Erythroblast (primary cell): ENCODE measurements around the gene PPP1CB.

Source experiments
- GATA1 ChIP-seq: IDR thresholded peaks from 2 replicates; pipeline ENCODE4 v1.6.1; 2011; ENCODE audit warnings: low read depth, mild to moderate bottlenecking, control low read depth, low read length, moderate library complexity
- POLR2A ChIP-seq: IDR thresholded peaks from 2 replicates; pipeline ENCODE4 v1.6.1; 2011; ENCODE audit warnings: mild to moderate bottlenecking, low read length

DNA sequence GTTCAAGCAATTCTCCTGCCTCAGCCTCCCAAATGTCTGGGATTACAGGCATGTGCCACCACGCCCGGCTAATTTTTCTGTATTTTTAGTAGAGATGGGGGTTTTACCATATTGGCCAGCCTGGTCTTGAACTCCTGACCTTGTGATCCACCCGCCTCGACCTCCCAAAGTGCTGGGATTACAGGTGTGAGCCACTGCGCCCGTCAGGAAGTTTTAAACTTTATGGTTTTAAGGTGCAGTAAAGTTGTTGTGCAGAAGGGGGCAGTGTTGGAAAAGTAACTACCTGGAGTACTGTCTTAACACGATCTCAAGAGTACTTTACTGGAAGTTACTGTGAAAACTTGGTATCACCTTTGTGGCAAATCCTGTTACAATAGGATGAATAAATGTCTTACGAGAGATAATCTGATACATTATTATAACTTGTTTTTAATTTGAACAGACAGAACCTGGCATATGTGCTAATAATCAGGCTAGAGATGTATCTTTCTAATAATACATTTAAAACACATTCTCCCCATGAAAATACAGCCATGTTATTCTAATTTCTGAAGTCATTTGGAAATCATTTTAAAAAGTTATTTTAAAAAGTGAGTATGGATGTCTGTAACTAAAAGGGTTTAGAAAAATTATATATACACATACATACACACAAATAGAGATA, 69.8 kb downstream of the PPP1CB start:
- TF ChIP-seq POLR2A (no peak), GATA1 (no peak)
